HPDE6-E6E7 (cell line): ENCODE data around the gene COTL1.
A peak's percentile ranks its signal among the peaks of the same experiment; 100 is the strongest.
"Not testable (repeated sequence)": the region's sequence is repeated elsewhere in the genome, so short reads cannot be mapped to it uniquely, and the experiment has no call there.

Experiments
- DNase-seq: peaks from one replicate; pipeline ENCODE4 v3.0.0; 2011; ENCODE audit warnings: missing footprints; ENCODE audit errors: extremely low spot score

Gene COTL1

DNA sequence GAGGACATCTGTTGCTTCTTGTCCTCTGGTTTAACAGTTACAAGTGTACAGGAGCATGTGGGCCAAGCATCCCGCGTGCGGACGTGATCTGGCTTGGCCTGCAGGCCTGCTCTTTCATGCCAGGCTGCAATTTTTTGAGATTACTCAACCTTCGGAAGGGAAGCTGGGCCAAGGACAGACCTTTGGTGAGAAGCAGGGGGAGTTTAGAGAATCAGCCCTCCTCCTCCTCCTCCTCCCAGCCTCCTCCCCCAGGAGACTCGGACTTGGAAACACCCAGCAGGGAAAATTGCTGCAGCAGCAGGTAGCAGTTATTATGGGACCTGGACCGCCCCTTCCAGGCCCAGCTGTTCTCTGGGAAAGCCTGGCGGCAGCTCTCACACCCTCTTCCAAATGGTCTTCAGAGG, 25.3 kb upstream of the COTL1 start:
- DNase-seq, result peak; percentile 90

DNA sequence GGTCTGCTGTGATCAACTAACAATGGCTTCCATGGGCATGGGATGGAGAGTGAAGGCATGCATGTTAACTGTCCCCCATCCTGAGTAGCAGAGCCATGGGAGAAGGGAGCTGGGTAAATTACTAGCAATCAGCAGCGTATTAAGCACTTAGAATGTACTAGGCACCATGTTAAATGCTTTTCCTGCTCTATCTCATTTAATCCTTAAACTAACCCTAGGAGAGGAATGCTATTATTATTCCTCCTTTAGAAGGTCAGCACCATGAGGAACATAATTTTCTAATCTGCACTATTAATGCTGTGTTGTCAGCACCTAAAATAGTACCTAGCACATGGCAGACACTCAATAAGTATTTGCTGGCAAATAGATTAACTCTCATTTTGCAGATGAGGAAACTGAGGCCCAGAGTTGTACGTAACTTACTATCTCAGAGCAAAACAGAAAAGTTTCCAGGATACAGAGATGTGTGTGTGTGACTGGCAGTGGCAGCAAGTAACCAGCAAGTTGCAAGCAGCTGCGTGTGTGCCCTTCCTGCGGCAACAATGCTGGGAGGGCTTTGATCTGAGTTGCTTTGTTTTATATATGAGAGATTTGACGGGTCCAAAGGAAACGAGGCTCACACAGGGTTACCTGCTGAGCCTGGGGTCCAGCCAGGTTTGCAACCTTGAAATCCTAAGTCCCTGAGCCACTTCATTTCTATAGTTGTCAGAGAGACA, 23.9 kb upstream of the COTL1 start:
- no peak for DNase-seq

DNA sequence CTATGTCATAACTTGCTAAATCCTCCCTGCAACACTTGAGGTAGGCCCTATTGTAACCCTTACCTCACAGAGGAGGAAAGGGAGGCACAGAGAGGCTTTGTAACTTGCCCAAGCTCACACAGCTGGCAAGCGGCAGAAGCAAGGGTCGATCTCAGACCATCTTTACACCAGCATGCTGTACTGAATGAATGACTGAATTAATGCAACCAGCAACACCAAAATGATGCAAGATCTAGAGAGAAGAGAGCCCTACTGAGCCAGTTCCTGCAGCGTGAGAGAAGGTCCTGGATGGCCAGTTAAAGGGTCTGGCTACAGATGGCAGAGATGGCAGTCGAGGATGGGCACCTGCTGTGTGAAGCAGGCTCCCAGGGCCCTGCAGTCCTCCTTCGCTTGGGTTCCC, 22.3 kb upstream of the COTL1 start:
- no peak for DNase-seq

GRCh38 chr16:84638231-84638806, 20.4 kb upstream of the COTL1 start:
- no peak for DNase-seq

DNA sequence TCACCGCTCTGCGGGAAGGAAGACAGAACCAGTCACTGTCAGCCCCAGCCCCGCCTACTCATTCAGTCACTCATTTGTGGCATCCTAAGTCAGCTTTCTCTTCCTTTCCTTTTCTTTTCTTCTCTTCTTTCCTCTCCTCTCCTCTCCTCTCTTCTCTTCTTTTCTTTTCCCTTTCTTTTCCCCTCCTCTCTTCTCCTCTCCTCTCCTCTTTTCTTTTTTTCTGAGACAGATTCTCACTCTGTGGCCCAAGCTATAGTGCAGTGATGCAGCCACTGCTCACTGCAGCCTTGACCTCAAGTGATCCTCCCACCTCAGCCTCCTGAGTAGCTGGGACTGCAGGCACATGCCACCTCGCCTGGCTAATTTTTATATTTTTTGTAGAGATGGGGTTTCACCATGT, 19.8 kb upstream of the COTL1 start:
- DNase-seq, result no peak

- DNase-seq, result no peak
These were observed 17.8 kb upstream of the COTL1 start for GRCh38 chr16:84635702-84636101.

DNA sequence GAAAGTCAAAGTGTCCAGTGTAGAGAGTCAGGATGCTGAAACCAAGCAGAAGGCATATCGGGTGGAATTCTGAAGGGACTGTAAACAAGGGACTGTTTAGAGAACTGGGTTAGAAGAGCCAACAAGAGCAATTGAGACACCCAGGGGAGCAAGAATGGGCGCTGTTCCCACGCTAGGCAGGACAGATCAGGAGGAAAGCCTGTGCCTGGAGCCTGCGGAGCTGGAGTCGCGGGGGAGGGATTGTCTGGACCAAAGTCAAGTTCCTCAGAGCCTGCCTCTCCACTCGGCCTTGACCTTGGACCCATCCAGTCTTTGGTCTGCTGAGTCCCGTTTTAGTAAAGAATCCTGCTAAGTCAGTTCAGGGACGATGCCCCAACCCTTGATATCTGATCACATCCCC, 15.7 kb upstream of the COTL1 start:
- no peak for DNase-seq

DNA sequence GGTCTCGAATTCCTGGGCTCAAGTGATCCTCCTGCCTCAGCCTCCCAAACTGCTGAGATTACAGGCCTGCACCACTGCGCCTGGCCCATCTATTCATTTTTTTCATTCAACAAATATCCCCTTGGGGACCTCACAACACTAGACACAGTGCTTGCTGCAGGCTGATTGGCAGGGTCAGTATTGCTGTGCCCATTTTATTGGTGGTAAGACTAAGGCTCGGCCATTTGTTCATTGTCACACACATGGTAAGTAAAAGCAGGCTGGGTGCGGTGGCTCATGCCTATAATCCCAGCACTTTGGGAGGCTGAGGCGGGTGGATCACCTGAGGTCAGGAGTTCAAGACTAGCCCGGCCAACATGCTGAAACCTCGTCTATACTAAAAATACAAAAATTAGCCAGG, 15.0 kb upstream of the COTL1 start:
- not testable (repeated sequence) for DNase-seq

DNA sequence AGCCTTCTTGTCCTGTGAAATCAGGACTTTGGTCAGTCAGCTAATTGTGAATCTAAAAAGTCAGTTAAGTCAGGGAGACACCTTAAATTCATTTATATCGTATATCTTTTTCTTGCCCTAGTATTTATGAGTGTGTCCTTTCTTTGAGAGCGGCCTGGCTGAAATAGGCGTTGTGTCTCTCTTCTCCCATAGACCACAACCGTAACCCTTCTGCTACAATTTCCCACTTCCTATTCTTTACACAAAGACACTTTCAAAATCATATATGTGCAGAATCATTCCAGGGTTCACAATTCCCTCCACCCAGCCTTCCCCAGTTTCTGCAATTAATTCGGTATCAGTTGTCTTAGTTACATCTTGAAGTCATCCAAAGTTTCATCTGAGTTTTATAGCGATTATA, 14.0 kb upstream of the COTL1 start:
- no peak for DNase-seq

DNA sequence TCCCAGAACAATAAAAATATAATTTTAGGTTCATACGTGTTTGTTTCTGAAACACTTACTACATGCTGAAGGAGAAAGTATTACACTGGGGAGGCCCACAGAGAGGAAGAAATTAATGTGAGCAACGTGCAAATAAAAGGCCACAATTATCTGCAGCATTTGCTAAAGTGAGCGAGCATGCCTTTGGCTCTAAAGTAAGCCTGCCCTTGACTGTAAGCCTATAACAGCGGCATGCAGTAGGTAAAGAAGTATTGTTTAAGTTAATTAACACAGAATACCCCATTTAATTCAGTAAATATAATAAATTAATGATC, 13.2 kb upstream of the COTL1 start:
- no peak for DNase-seq

GRCh38 chr16:84630446-84631152, 12.7 kb upstream of the COTL1 start:
- DNase-seq, result no peak

- DNase-seq, result no peak
These were observed 12.1 kb upstream of the COTL1 start for GRCh38 chr16:84630009-84630408.

DNA sequence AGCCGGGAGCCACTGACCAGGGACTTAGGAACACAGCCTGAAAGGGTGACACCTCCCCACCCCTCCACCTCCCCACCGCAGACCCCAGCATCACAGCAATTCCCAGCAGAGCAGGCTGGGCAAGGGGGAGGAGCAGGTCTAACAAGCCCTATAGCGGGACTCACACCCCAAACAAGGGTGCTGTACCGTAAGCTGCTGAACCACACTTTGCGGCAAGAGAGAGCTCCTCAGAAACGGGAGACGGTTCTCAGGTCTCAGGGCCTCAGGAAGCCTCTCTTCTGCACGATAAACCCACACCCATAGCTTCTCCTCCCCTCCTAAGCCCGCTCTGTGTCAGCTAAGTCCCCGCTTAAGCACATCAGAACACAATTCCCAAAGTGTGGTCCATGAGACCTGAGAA, 11.7 kb upstream of the COTL1 start:
- DNase-seq, result no peak

DNA sequence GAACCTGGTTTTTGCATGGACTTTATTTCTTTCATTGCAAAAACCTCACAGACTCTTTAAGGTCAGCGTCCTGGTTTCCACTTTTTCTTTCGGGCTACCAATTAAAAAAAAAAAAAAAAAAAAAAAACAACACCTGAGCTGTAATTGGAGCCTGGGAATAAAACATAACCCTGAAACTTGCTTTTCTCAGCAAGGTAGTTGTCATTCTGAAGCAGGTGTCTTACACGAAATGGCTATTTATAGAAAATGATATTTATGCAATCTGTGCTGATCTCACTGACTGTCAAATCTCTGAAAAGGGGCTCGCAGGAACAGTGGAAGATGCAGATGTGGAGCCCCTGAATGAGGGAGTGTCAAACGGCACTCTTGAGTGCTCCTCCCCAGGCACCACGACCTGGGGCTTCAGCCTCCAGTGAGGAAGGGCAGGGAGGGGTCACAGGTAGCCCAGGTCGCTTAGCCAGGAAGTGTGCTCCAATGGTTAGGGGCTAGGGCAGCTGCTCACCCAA, 10.4 kb upstream of the COTL1 start:
- DNase-seq, result no peak

- DNase-seq, result no peak
These were observed 7.7 kb upstream of the COTL1 start for GRCh38 chr16:84625556-84625955.

GRCh38 chr16:84620913-84621312, 3.0 kb upstream of the COTL1 start:
- DNase-seq, result not testable (repeated sequence)

- peak; percentile 91 for DNase-seq
These were observed 943 bp upstream of the COTL1 start for GRCh38 chr16:84618581-84619460.

GRCh38 chr16:84617041-84617790, 662 bp downstream of the COTL1 start:
- no peak for DNase-seq

DNA sequence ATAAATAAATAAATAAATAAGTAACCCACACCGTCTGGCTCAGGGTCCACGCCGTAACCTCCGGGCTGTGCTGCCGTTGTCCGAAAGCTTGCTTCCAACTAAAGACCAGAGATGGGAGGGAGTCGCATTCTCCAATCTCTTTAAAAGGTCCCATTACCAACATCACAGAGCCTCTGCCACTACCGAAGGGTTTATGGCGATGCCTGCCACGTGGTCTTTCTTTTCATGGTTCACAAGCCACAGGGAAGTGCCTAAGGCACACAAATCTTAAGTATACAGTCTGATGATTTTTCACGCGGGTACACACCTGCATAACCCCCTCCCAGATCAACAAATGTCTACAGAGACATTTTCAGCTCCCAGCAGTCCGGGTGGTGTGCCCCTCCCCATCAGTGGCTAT, 1.4 kb downstream of the COTL1 start:
- DNase-seq, result no peak

DNA sequence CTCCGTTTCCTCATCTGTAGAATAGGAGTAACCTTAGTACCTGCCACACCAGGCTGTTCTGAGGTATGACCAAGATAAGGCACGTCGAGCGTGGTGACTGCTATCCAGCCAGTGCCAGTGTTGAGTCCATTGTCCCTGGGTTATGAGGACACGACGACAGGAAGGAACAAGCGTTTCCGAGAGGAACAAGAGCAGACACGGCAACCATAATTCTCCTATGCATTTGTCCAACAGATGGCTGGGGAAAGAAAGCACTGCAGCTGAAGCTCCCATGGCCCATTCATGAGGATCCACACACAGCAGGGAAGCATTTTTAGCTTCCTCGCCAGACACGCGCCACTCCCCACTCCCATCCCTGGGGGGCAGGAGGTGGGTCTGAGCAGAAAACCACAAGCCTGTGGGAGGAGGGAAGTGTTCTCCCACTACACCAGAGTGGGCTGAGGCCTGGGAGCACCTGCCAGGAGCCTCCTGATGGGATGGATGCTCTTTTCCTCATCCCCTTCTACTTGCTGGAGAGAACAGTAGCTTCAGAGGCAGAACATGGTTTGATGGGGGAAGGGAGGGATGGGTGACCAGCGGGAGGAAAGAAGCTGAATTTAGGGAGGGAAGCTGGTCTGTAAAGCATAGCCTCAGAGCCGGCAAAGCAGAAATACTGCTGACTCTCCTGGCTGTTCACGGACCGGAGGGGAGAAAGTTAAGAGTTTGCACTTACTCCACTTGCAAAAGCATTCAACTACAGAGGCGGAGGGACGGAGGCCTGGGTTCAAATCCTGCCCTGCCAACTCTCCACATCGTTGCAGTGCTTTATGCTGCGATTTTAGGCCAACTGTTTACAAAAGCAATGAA, 2.7 kb downstream of the COTL1 start:
- DNase-seq, result no peak

GRCh38 chr16:84614623-84614967, 3.3 kb downstream of the COTL1 start:
- no peak for DNase-seq
